Femur (tissue), 1 donor: ENCODE results near the gene TBP.
A peak's percentile ranks its signal among the peaks of the same experiment; 100 is the strongest.
"Not testable (repeated sequence)": the region's sequence is repeated elsewhere in the genome, so short reads cannot be mapped to it uniquely, and the experiment has no call there.

ENCODE experiments used
- DNase-seq: peaks from one replicate; pipeline ENCODE4 v3.0.0-alpha.2; 2017

Gene TBP

GRCh38 chr6:170554013-170554795, at the start of gene TBP:
Gene TBP, plus strand, starts transcription at chr6:170554369. Its CDS starts 2,661 bp downstream, at chr6:170557030.
- DNase-seq: peak; percentile 99

- no peak for DNase-seq
Observed at GRCh38 chr6:170504479-170504878, 49.7 kb upstream of the TBP start.

- DNase-seq: peak; percentile 40
Observed at GRCh38 chr6:170505306-170505705, 48.9 kb upstream of the TBP start.

- DNase-seq: no peak
Observed at GRCh38 chr6:170506446-170506845, 47.7 kb upstream of the TBP start.

GRCh38 chr6:170507728-170508127, 46.4 kb upstream of the TBP start:
- DNase-seq: not testable (repeated sequence)

- DNase-seq: not testable (repeated sequence)
Observed at GRCh38 chr6:170508275-170508674, 45.9 kb upstream of the TBP start.

- not testable (repeated sequence) for DNase-seq
Observed at GRCh38 chr6:170508892-170509722, 45.1 kb upstream of the TBP start.

- DNase-seq: no peak
Observed at GRCh38 chr6:170509723-170510018, 44.5 kb upstream of the TBP start.

- DNase-seq: no peak
Observed at GRCh38 chr6:170510631-170511030, 43.5 kb upstream of the TBP start.

- DNase-seq: no peak
Observed at GRCh38 chr6:170512249-170512648, 41.9 kb upstream of the TBP start.

- DNase-seq: no peak
Observed at GRCh38 chr6:170514908-170515307, 39.3 kb upstream of the TBP start.

- peak; percentile 35 for DNase-seq
Observed at GRCh38 chr6:170516783-170517616, 37.2 kb upstream of the TBP start.

- DNase-seq: peak; percentile 30
Observed at GRCh38 chr6:170522565-170523183, 31.5 kb upstream of the TBP start.

GRCh38 chr6:170523256-170524171, 30.7 kb upstream of the TBP start:
- no peak for DNase-seq

- DNase-seq: peak; percentile 48
Observed at GRCh38 chr6:170524172-170524502, 30.0 kb upstream of the TBP start.

GRCh38 chr6:170525795-170526194, 28.4 kb upstream of the TBP start:
- no peak for DNase-seq

GRCh38 chr6:170527995-170528394, 26.2 kb upstream of the TBP start:
- DNase-seq: not testable (repeated sequence)

- DNase-seq: peak; percentile 82
Observed at GRCh38 chr6:170529839-170530469, 24.2 kb upstream of the TBP start.

- DNase-seq: no peak
Observed at GRCh38 chr6:170532867-170533488, 21.2 kb upstream of the TBP start.

- DNase-seq: no peak
Observed at GRCh38 chr6:170533792-170534191, 20.4 kb upstream of the TBP start.

GRCh38 chr6:170535004-170535403, 19.2 kb upstream of the TBP start:
- DNase-seq: no peak
